Lower leg skin (tissue), 4 donors: ENCODE data around the gene COA8. TPM values are rescaled to one million over a fixed set of nuclear protein-coding genes. Genes with fewer than 3 reads are reported as not detected.

Source experiments
- DNase-seq, 2 donors: peaks; one replicate each; pipeline ENCODE4 v3.0.0-alpha.2; 2019; ENCODE audit warnings: low spot score in 2 of 2
- H3K4me3 ChIP-seq: fragments of 200-600 bp; sonication (generic); 2 replicates; pipeline ENCODE4 v1.5.1; 2017; ENCODE audit warnings: mild to moderate bottlenecking, low read depth; ENCODE audit not compliant: poor library complexity, severe bottlenecking
- CTCF ChIP-seq, 3 donors: fragments of 450-650 bp; IDR thresholded peaks; one replicate each; pipeline ENCODE4 v1.5.1; 2016; ENCODE audit warnings: antibody characterized with exemption in 3 of 3, mild to moderate bottlenecking in 3 of 3, moderate library complexity in 2 of 3
- POLR2A ChIP-seq, 2 donors: fragments of 450-650 bp; IDR thresholded peaks; one replicate each; pipeline ENCODE4 v1.6.1; 2016 to 2017; ENCODE audit warnings: antibody characterized with exemption in 2 of 2, mild to moderate bottlenecking in 1 of 2, moderate library complexity in 1 of 2
- WGBS, 2 donors: methylation state at CpG; one replicate each; pipeline ENCODE4 v1.1.5; 2018; 5-methylcytosine and 5-hydroxymethylcytosine counted together
- intact Hi-C: fragments of 100-400 bp; cut with DNase I; formaldehyde crosslinking; loops from one replicate; pipeline ENCODE4 v1.15.0; 2023; ENCODE audit warnings: low total_unique reads
- total RNA-seq, 4 donors: library from RNA; depleted of rRNA; stranded (reverse); fragments of >200 nt; gene quantifications; one replicate each; pipeline ENCODE4 v1.1.0, GENCODE V29; 2016

Gene COA8
- total RNA-seq, 4 donors from 2014 or later: 21.0 to 32.9 (median 30.0) TPM

- TF ChIP-seq POLR2A (IDR thresholded peaks at IDR 0.05): no peak
- no peak for TF ChIP-seq CTCF (IDR thresholded peaks at IDR 0.05)
- no peak for DNase-seq
- intact Hi-C loops: no loop called here
- no peak overlapping the region for H3K4me3 ChIP-seq
- 46 to 51% methylated on average over 27 to 30 of the region's 33 CpGs for WGBS, 2 donors
Measured at GRCh38 chr14:103541709-103542604, 20.8 kb upstream of the COA8 start.

GRCh38 chr14:103542605-103543088 is 20.1 kb upstream of the COA8 start:
- TF ChIP-seq CTCF (IDR thresholded peaks at IDR 0.05) (no peak), POLR2A (IDR thresholded peaks at IDR 0.05) (no peak)
- no peak for DNase-seq
- intact Hi-C loops: no loop called here
- 14% methylated on average over 18 of the region's 18 CpGs for WGBS, 2 donors
- no peak overlapping the region for H3K4me3 ChIP-seq

GRCh38 chr14:103543140-103543539 is 19.6 kb upstream of the COA8 start:
- TF ChIP-seq POLR2A (IDR thresholded peaks at IDR 0.05) (no peak), CTCF (IDR thresholded peaks at IDR 0.05) (no peak)
- DNase-seq: no peak
- no peak overlapping the region for H3K4me3 ChIP-seq
- 51 to 64% methylated on average over 5 to 8 of the region's 10 CpGs for WGBS, 2 donors
- intact Hi-C loops: no loop called here

GRCh38 chr14:103543721-103544387 is 18.9 kb upstream of the COA8 start:
- WGBS, 2 donors: 34 to 49% methylated on average over 7 to 10 of the region's 19 CpGs
- no peak overlapping the region for H3K4me3 ChIP-seq
- DNase-seq: no peak
- intact Hi-C loops: no loop called here
- no peak for TF ChIP-seq CTCF (IDR thresholded peaks at IDR 0.05)
- TF ChIP-seq POLR2A (IDR thresholded peaks at IDR 0.05): no peak

GRCh38 chr14:103544388-103545218 is 18.2 kb upstream of the COA8 start:
- TF ChIP-seq POLR2A (IDR thresholded peaks at IDR 0.05): no peak
- no peak for TF ChIP-seq CTCF (IDR thresholded peaks at IDR 0.05)
- 37 to 46% methylated on average over 17 to 20 of the region's 35 CpGs for WGBS, 2 donors
- DNase-seq: no peak
- intact Hi-C loops: loop anchor here (5.0 kb wide), 1 partner anchor 42 kb away; no protein-coding TSS in a partner anchor
- no peak overlapping the region for H3K4me3 ChIP-seq
